SU-DHL-6 (cell line): ENCODE results near the gene SLC1A1.
A peak's percentile ranks its signal among the peaks of the same experiment; 100 is the strongest.

Experiments
- H2AFZ ChIP-seq: fragments of 200-600 bp; sonication (generic); 2 replicates; pipeline ENCODE4 v1.6.1; 2014; ENCODE audit warnings: low read depth, mild to moderate bottlenecking, moderate library complexity, mixed read lengths, antibody characterized with exemption, low read length; ENCODE audit not compliant: severe bottlenecking
- H3F3A ChIP-seq: fragments of 200-600 bp; shearing (Covaris generic); 2 replicates; pipeline ENCODE4 v1.6.0; 2016; ENCODE audit warnings: antibody characterized with exemption, mild to moderate bottlenecking; ENCODE audit not compliant: insufficient read depth
- H3K27ac ChIP-seq: fragments of 200-600 bp; sonication (generic); 2 replicates; pipeline ENCODE4 v1.5.1; 2016; ENCODE audit warnings: low read depth, mild to moderate bottlenecking, low read length, moderate library complexity, mixed read lengths
- H3K27me3 ChIP-seq: fragments of 200-600 bp; sonication (generic), shearing (Covaris generic); 2 replicates; pipeline ENCODE4 v1.6.0; 2014; ENCODE audit warnings: mild to moderate bottlenecking, low read length
- H3K36me3 ChIP-seq: fragments of 200-600 bp; sonication (generic); 2 replicates; pipeline ENCODE4 v1.6.1; 2014; ENCODE audit warnings: mild to moderate bottlenecking, low read length, mixed read lengths
- H3K4me2 ChIP-seq: fragments of 300-600, 200-600 bp; shearing (Covaris generic), sonication (generic); 2 replicates; pipeline ENCODE4 v1.6.0; 2014; ENCODE audit warnings: low read length, low read depth, mild to moderate bottlenecking; ENCODE audit not compliant: poor library complexity, severe bottlenecking
- H3K4me3 ChIP-seq: fragments of 200-600 bp; sonication (generic); 2 replicates; pipeline ENCODE4 v1.5.1; 2014; ENCODE audit warnings: antibody characterized with exemption, low read length, mild to moderate bottlenecking, mixed read lengths; ENCODE audit not compliant: insufficient read depth, poor library complexity, severe bottlenecking
- H3K79me2 ChIP-seq: fragments of 200-600 bp; sonication (generic); 2 replicates; pipeline ENCODE4 v1.6.1; 2014; ENCODE audit warnings: mild to moderate bottlenecking, low read length, moderate library complexity; ENCODE audit not compliant: insufficient read depth
- H3K9ac ChIP-seq: fragments of 200-600 bp; sonication (generic); 2 replicates; pipeline ENCODE4 v1.7.0; 2014; ENCODE audit warnings: mild to moderate bottlenecking, low read length
- H3K9me2 ChIP-seq: fragments of 200-600 bp; sonication (generic); replicated peaks from 2 replicates; pipeline ENCODE4 v1.6.1; 2014; ENCODE audit warnings: low read length; ENCODE audit not compliant: insufficient read depth
- H3K9me3 ChIP-seq: fragments of 200-600 bp; sonication (generic); 2 replicates; pipeline ENCODE4 v1.6.1; 2014; ENCODE audit warnings: low read length, mixed read lengths; ENCODE audit not compliant: insufficient read depth
- H4K20me1 ChIP-seq: fragments of 200-600 bp; sonication (generic); 2 replicates; pipeline ENCODE4 v1.6.1; 2014; ENCODE audit warnings: low read depth, mild to moderate bottlenecking, antibody characterized with exemption, low read length, moderate library complexity, mixed read lengths
- EZH2phosphoT487 ChIP-seq: fragments of 200-600 bp; sonication (generic), shearing (Covaris generic); conservative IDR thresholded peaks from 2 replicates; pipeline ENCODE4 v1.6.1; 2018; ENCODE audit warnings: mild to moderate bottlenecking, antibody characterized with exemption, low read length, moderate library complexity, mixed read lengths
- TF ChIP-seq, protein P1 (sequence below): fragments of 200-600 bp; sonication (generic); IDR thresholded peaks from one replicate; pipeline ENCODE4 v1.5.1; 2017; ENCODE audit warnings: antibody characterized with exemption, mild to moderate bottlenecking, low read length, moderate library complexity; ENCODE audit not compliant: insufficient read depth, poor library complexity, severe bottlenecking

The SLC1A1 gene

DNA sequence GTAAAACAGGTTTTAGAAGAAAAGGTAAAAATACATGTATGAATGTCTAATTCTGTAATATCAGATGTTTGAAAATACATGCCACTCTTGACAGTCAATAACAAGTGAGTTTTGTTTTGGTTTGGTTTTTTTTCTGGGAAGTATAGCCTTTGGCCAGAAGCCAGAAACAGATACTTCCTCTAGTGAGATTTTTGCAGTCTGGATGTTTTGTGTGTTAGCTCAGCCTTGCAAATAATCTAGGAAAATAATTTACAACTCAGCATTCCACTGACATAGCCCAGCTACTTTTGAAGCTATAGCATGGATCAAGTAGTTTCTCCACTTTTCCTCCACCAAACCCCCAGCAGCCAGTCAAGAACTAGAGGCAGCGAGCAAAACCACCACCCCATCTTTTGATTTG is 56.7 kb downstream of the SLC1A1 start:
- no peak overlapping the region for H3K27ac ChIP-seq
- H3K4me2 ChIP-seq = no peak overlapping the region
- H2AFZ ChIP-seq = no peak overlapping the region
- no peaks in the 10 kb centered on the region for H3K79me2 ChIP-seq
- no peak overlapping the region for H3K4me3 ChIP-seq
- no peaks in the 10 kb centered on the region for H3K9me3 ChIP-seq
- no peaks in the 10 kb centered on the region for H4K20me1 ChIP-seq
- H3K36me3 ChIP-seq = no peaks in the 10 kb centered on the region
- H3K27me3 ChIP-seq = no peaks in the 10 kb centered on the region
- H3K9ac ChIP-seq = no peak overlapping the region
- no peak for TF ChIP-seq EZH2phosphoT487
- TF ChIP-seq, protein P1, sequence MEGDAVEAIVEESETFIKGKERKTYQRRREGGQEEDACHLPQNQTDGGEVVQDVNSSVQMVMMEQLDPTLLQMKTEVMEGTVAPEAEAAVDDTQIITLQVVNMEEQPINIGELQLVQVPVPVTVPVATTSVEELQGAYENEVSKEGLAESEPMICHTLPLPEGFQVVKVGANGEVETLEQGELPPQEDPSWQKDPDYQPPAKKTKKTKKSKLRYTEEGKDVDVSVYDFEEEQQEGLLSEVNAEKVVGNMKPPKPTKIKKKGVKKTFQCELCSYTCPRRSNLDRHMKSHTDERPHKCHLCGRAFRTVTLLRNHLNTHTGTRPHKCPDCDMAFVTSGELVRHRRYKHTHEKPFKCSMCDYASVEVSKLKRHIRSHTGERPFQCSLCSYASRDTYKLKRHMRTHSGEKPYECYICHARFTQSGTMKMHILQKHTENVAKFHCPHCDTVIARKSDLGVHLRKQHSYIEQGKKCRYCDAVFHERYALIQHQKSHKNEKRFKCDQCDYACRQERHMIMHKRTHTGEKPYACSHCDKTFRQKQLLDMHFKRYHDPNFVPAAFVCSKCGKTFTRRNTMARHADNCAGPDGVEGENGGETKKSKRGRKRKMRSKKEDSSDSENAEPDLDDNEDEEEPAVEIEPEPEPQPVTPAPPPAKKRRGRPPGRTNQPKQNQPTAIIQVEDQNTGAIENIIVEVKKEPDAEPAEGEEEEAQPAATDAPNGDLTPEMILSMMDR = no peak
- no peaks in the 10 kb centered on the region for H3F3A ChIP-seq
- no peaks in the 10 kb centered on the region for H3K9me2 ChIP-seq

GRCh38 chr9:4548811-4549725 is 58.8 kb downstream of the SLC1A1 start:
- no peak overlapping the region for H2AFZ ChIP-seq
- no peaks in the 10 kb centered on the region for H4K20me1 ChIP-seq
- H3K9me2 ChIP-seq = no peaks in the 10 kb centered on the region
- TF ChIP-seq, protein P1 = peak; percentile 90
- no peak for TF ChIP-seq EZH2phosphoT487
- no peaks in the 10 kb centered on the region for H3F3A ChIP-seq
- no peak overlapping the region for H3K27ac ChIP-seq
- H3K79me2 ChIP-seq = no peaks in the 10 kb centered on the region
- H3K9me3 ChIP-seq = no peaks in the 10 kb centered on the region
- no peak overlapping the region for H3K4me3 ChIP-seq
- no peak overlapping the region for H3K9ac ChIP-seq
- no peaks in the 10 kb centered on the region for H3K27me3 ChIP-seq
- H3K4me2 ChIP-seq = no peak overlapping the region
- no peaks in the 10 kb centered on the region for H3K36me3 ChIP-seq

DNA sequence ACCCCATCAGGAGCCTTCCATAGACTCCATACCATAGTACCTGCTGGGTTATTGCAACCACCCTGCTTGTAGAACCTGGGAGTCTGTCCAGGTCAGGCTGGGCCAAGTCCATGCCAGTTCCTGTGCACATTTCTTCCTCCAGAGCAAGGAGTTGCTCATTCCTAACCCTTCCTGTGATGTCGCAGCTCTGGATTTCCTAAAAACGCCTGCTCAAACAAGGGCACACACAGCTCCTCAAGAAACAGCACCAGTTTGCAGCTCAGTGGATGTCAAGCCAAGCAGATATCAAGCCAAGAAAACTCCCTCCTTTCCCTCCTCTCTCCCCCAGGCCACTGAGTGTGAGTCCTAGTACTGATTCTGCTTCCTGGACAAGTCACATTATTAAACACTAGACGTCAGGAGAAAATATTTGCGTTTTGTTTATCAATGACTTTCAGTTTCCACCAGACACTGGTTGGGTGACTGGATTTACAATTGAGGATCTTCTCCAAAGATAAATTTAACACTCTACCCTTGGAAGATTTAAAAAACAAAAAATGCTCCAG is 59.6 kb downstream of the SLC1A1 start:
- Histone ChIP-seq H3K27ac (no peak overlapping the region), H2AFZ (no peak overlapping the region), H4K20me1 (no peaks in the 10 kb centered on the region), H3K9me3 (no peaks in the 10 kb centered on the region), H3K79me2 (no peaks in the 10 kb centered on the region), H3K27me3 (no peaks in the 10 kb centered on the region), H3K4me3 (no peak overlapping the region), H3K9me2 (no peaks in the 10 kb centered on the region), H3K9ac (no peak overlapping the region), H3K4me2 (no peak overlapping the region), H3F3A (no peaks in the 10 kb centered on the region), H3K36me3 (no peaks in the 10 kb centered on the region)
- TF ChIP-seq, protein P1 = no peak
- no peak for TF ChIP-seq EZH2phosphoT487
